ENCODE data around the gene ST6GALNAC4.
"Not testable (repeated sequence)": the region's sequence is repeated elsewhere in the genome, so short reads cannot be mapped to it uniquely, and the experiment has no call there.

ST6GALNAC4 gene

GRCh38 chr9:127884976-127885490 is 31.8 kb downstream of the ST6GALNAC4 start:
- DNase-seq: no peak

- DNase-seq: no peak
Measured at GRCh38 chr9:127884427-127884911, 32.4 kb downstream of the ST6GALNAC4 start.

- no peak for DNase-seq
Measured at GRCh38 chr9:127883959-127884358, 32.9 kb downstream of the ST6GALNAC4 start.

GRCh38 chr9:127881715-127882114 is 35.1 kb downstream of the ST6GALNAC4 start:
- not testable (repeated sequence) for DNase-seq

GRCh38 chr9:127880143-127880542 is 36.7 kb downstream of the ST6GALNAC4 start:
- no peak for DNase-seq

- DNase-seq: no peak
Measured at GRCh38 chr9:127878652-127879390, 38.0 kb downstream of the ST6GALNAC4 start.

GRCh38 chr9:127878001-127878651 is 38.7 kb downstream of the ST6GALNAC4 start:
- no peak for DNase-seq

- no peak for DNase-seq
Measured at GRCh38 chr9:127877566-127877998, 39.3 kb downstream of the ST6GALNAC4 start, which contains the start of gene AK1. Gene AK1, minus strand, starts transcription at chr9:127877675. Its CDS starts 3,058 bp downstream, at chr9:127874617.

GRCh38 chr9:127876764-127877562 is 39.9 kb downstream of the ST6GALNAC4 start:
- no peak for DNase-seq

GRCh38 chr9:127876026-127876763 is 40.6 kb downstream of the ST6GALNAC4 start:
- DNase-seq: no peak

GRCh38 chr9:127875306-127875966 is 41.4 kb downstream of the ST6GALNAC4 start:
- no peak for DNase-seq

- no peak for DNase-seq
Measured at GRCh38 chr9:127874301-127875221, 42.3 kb downstream of the ST6GALNAC4 start.

- DNase-seq: no peak
Measured at GRCh38 chr9:127873886-127874285, 43.0 kb downstream of the ST6GALNAC4 start.

GRCh38 chr9:127873223-127873691 is 43.6 kb downstream of the ST6GALNAC4 start:
- DNase-seq: no peak

- DNase-seq: no peak
Measured at GRCh38 chr9:127872369-127873222, 44.2 kb downstream of the ST6GALNAC4 start.

GRCh38 chr9:127871531-127871930 is 45.3 kb downstream of the ST6GALNAC4 start:
- no peak for DNase-seq

- no peak for DNase-seq
Measured at GRCh38 chr9:127870887-127871286, 46.0 kb downstream of the ST6GALNAC4 start.

- DNase-seq: not testable (repeated sequence)
Measured at GRCh38 chr9:127870153-127870491, 46.7 kb downstream of the ST6GALNAC4 start.

Measured in CD4-positive, alpha-beta T cell treated with Interleukin-1 beta for 1 hour (primary cell).